Peyer's patch (tissue), 4 donors: Measurements from ENCODE around the gene SFT2D3. TPM values are rescaled to one million over a fixed set of nuclear protein-coding genes. Genes with fewer than 3 reads are reported as not detected.

ENCODE experiments used
- DNase-seq, 3 donors: peaks; one replicate each; pipeline ENCODE4 v3.0.0-alpha.2; 2017 to 2019
- H3K27ac ChIP-seq, 4 donors: fragments of 200-600 bp; sonication (generic); one replicate each; pipeline ENCODE4 v1.5.1; 2016 to 2019
- H3K27me3 ChIP-seq, 2 donors: fragments of 200-600 bp; sonication (generic); one replicate each; pipeline ENCODE4 v1.5.1; 2019
- H3K36me3 ChIP-seq, 3 donors: fragments of 200-600 bp; sonication (generic); one replicate each; pipeline ENCODE4 v1.5.1; 2016 to 2019
- H3K4me1 ChIP-seq, 4 donors: fragments of 200-600 bp; sonication (generic); one replicate each; pipeline ENCODE4 v1.5.1; 2016 to 2019
- H3K4me3 ChIP-seq, 4 donors: fragments of 200-600 bp; sonication (generic); 1 replicate in 3 of 4; 2 replicates in 1 of 4; pipeline ENCODE4 v1.5.1; 2016 to 2019; ENCODE audit warnings: mild to moderate bottlenecking in 1 of 4
- H3K9me3 ChIP-seq, 4 donors: fragments of 200-600 bp; sonication (generic); one replicate each; pipeline ENCODE4 v1.5.1; 2016 to 2019; ENCODE audit warnings: mild to moderate bottlenecking in 1 of 4
- POLR2A ChIP-seq, 2 donors: fragments of 450-650 bp; IDR thresholded peaks; one replicate each; pipeline ENCODE4 v1.5.1; 2017; ENCODE audit warnings: antibody characterized with exemption in 2 of 2, mild to moderate bottlenecking in 2 of 2, moderate library complexity in 2 of 2
- total RNA-seq, 4 donors: library from RNA; depleted of rRNA; stranded (reverse); fragments of >200 nt; gene quantifications; one replicate each; pipeline ENCODE4 v1.1.0, GENCODE V29; 2016
- TF ChIP-seq, protein P1 (sequence below), 6 experiments: fragments of 450-650 bp in 4 of 6; fragments of 200-600 bp in 2 of 6; sonication (generic) in 1 of 6; IDR thresholded peaks; one replicate each; pipeline ENCODE4 v1.5.1; 2017 to 2019; ENCODE audit warnings: antibody characterized with exemption in 6 of 6, mild to moderate bottlenecking in 3 of 6, moderate library complexity in 1 of 6

SFT2D3 gene
- total RNA-seq, 4 donors from 2014 or later = 5.8 to 12.4 (median 8.8) TPM

DNA sequence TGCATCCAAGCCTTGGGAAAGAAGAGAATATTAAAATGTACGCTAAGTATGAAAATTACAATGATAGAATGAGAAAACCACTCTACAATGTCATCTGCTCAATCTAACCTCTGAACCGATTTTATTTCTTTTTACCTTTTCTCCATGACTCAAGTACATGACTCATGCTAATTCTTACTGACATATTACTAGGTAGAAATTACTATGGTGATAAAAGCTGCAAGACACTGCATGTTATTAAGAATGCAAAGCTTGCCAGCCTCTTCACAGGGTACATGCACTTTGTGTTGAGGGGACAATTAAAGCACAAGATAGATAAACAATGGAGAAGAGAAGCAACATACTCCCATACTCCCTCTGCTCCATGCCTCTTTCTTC is 20.7 kb downstream of the SFT2D3 start:
- H3K9me3 ChIP-seq = no peaks in the 10 kb centered on the region
- no peak overlapping the region for H3K4me3 ChIP-seq
- DNase-seq = no peak
- peaks cover 0 to 55% (median 0%) of the 10 kb centered on the region in 3 donors for H3K36me3 ChIP-seq
- no peaks in the 10 kb centered on the region for H3K27me3 ChIP-seq
- H3K27ac ChIP-seq = no peak overlapping the region
- no peaks in the 10 kb centered on the region for H3K4me1 ChIP-seq
- TF ChIP-seq POLR2A (IDR thresholded peaks at IDR 0.05) = no peak
- TF ChIP-seq, protein P1, sequence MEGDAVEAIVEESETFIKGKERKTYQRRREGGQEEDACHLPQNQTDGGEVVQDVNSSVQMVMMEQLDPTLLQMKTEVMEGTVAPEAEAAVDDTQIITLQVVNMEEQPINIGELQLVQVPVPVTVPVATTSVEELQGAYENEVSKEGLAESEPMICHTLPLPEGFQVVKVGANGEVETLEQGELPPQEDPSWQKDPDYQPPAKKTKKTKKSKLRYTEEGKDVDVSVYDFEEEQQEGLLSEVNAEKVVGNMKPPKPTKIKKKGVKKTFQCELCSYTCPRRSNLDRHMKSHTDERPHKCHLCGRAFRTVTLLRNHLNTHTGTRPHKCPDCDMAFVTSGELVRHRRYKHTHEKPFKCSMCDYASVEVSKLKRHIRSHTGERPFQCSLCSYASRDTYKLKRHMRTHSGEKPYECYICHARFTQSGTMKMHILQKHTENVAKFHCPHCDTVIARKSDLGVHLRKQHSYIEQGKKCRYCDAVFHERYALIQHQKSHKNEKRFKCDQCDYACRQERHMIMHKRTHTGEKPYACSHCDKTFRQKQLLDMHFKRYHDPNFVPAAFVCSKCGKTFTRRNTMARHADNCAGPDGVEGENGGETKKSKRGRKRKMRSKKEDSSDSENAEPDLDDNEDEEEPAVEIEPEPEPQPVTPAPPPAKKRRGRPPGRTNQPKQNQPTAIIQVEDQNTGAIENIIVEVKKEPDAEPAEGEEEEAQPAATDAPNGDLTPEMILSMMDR (IDR thresholded peaks at IDR 0.05) = no peak

DNA sequence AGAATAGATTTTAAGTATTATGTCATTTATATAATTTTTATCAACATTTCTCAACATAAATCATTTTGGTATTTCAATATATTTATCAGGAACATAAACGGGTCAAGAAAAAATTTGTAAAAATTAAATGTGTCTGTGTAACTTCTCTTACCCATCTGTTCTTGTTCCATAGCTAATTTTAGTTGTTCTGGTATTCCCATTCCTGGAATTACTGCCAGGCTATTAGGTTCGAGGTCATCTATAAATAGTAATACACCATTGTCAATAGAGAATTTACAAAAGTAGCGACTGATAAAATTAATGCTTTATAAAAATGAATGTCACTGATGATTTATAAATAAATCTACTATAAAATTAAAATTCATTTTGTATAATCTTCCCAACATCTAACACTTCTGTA is 21.5 kb downstream of the SFT2D3 start:
- Histone ChIP-seq H3K9me3 (no peaks in the 10 kb centered on the region), H3K4me1 (no peaks in the 10 kb centered on the region), H3K4me3 (no peak overlapping the region), H3K27ac (no peak overlapping the region), H3K36me3 (peaks cover 0 to 53% (median 0%) of the 10 kb centered on the region in 3 donors), H3K27me3 (no peaks in the 10 kb centered on the region)
- DNase-seq = no peak
- TF ChIP-seq POLR2A (IDR thresholded peaks at IDR 0.05) = no peak
- TF ChIP-seq, protein P1 (IDR thresholded peaks at IDR 0.05) = no peak

DNA sequence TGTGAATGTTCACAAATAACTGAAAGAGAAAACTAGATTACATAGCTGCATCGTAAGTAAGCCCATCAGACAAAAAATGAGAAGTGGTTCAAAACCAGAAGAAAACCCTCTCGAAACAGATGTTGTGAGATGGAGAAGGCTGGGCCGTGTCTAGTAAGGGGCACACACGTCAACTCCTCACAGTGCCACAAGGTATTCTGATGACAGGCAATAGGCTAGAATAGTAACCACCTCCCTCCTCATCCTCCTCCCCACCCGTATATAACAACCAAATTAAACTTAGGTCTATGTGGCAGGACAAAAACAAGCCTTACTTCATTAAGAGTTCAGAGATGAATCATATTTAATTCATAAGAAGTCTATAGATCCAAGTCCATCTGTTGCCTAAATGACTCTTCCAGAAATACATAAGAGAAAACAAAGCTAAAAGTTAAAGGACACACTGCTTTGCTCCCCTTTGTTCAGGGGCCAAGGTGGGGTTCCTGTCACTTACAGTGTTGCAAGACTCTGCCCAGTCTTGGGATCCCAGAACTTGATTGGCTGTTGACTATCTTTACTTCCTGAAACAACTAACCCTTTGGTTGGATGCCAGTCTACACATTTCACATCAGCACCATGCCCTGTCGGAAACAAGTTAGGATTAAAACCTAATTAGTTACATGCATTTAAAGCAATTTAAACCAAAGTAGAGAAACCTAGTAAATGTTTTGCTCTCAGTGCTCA is 25.0 kb downstream of the SFT2D3 start:
- Histone ChIP-seq H3K4me1 (no peaks in the 10 kb centered on the region), H3K4me3 (no peak overlapping the region), H3K36me3 (peaks cover 0 to 22% (median 0%) of the 10 kb centered on the region in 3 donors), H3K9me3 (no peaks in the 10 kb centered on the region), H3K27ac (no peak overlapping the region), H3K27me3 (no peaks in the 10 kb centered on the region)
- no peak for TF ChIP-seq POLR2A (IDR thresholded peaks at IDR 0.05)
- TF ChIP-seq, protein P1 (IDR thresholded peaks at IDR 0.05) = no peak
- DNase-seq = no peak

DNA sequence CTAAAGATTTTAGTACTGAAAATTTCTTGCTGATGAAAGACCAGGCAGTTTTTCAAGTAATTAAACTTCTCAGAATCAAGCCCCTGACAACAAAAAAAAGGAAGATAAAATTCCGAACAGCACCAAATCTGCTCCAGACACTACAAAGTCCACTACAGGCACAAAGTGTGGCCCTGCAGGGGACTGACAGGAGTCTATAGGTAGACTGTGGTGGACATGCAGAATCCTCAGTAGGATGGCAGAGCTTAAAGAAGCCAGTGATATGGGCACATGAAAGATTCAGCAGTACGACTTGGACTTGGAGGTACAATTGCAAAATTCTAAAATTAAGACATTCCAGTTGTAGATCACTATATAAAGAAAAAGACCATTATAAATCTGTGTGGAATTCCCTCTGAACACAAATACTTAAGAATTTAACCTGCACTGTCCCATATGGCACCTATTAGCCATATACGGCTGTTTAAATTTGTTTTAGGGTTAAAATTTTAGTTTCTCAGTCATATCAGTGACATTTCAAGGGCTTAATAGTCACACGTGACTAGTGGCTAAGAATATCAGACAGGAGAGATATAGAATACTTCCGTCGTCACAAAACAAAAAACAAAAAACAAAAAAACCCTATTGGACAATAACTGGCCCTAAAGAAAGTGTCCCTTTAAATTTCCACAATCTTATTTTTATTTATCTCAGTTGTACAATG is 32.0 kb downstream of the SFT2D3 start:
- H3K27me3 ChIP-seq = no peaks in the 10 kb centered on the region
- no peaks in the 10 kb centered on the region for H3K4me1 ChIP-seq
- peak overlapping the region in 1 of 4 donors; percentile 3 for H3K4me3 ChIP-seq
- TF ChIP-seq, protein P1 (IDR thresholded peaks at IDR 0.05) = no peak
- TF ChIP-seq POLR2A (IDR thresholded peaks at IDR 0.05) = no peak
- peak overlapping the region in 1 of 4 donors; percentile 32 for H3K27ac ChIP-seq
- no peaks in the 10 kb centered on the region for H3K9me3 ChIP-seq
- DNase-seq = no peak
- no peaks in the 10 kb centered on the region for H3K36me3 ChIP-seq

DNA sequence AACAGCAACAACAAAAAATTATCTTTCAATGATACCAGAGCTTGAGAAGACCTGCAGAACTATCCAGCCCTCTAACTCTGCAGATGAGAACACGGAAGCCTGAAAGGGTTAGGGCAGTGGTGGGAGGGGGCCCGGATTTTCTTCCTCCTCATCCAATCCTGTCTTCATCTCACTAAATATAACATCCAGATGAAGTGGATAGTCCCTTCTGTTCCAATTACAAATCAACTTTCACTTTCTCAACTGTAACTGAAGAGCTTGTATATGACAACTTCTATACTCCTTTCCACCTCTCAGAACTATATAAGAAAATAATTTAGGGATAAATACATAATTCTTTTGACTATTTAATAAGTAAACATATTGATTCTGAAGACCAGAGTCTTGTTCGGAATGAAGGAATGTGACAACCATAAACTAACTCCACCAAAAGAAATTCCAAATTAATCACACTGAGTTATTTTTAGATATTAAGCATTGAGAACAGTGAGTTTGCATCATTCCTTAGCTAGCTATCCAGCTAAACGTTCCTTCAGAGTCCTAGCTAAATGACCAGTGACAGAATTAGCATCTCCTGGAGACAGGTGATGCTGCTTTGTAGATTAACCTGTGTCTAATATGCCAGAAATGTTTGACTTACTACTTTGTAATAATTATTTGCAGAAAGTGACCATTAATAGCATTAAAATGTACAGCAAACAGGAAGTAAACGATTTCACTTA is 32.7 kb downstream of the SFT2D3 start:
- H3K27me3 ChIP-seq = no peaks in the 10 kb centered on the region
- TF ChIP-seq POLR2A (IDR thresholded peaks at IDR 0.05) = no peak
- TF ChIP-seq, protein P1 (IDR thresholded peaks at IDR 0.05) = no peak
- no peaks in the 10 kb centered on the region for H3K9me3 ChIP-seq
- H3K4me1 ChIP-seq = no peaks in the 10 kb centered on the region
- H3K36me3 ChIP-seq = no peaks in the 10 kb centered on the region
- no peak for DNase-seq
- peak overlapping the region in 1 of 4 donors; percentile 32 for H3K27ac ChIP-seq
- H3K4me3 ChIP-seq = peak overlapping the region in 1 of 4 donors; percentile 3
